Gastrocnemius medialis (tissue), 4 donors: ENCODE results near the gene CD37. TPM values are rescaled to one million over a fixed set of nuclear protein-coding genes. Genes with fewer than 3 reads are reported as not detected.

Experiments used
- ATAC-seq, 2 donors: fragments of 150-250 bp; one replicate each; pipeline ENCODE4 v1.9.1; 2016
- DNase-seq, 2 donors: peaks; one replicate each; pipeline ENCODE4 v3.0.0-alpha.2; 2019
- H3K27ac ChIP-seq, 4 donors: fragments of 200-600 bp; sonication (generic); 1 replicate in 1 of 4; 2 replicates in 3 of 4; pipeline ENCODE4 v1.5.1; 2016 to 2018; ENCODE audit warnings: mild to moderate bottlenecking in 2 of 4, moderate library complexity in 1 of 4
- H3K27me3 ChIP-seq, 3 donors: fragments of 200-600 bp; sonication (generic) in 2 of 3; 1 replicate in 1 of 3; 2 replicates in 2 of 3; pipeline versions ENCODE4 v1.5.1 to v1.6.0; 2016 to 2019; ENCODE audit warnings: mild to moderate bottlenecking in 1 of 3, moderate library complexity in 1 of 3
- H3K36me3 ChIP-seq, 2 donors: fragments of 200-600 bp; sonication (generic) in 1 of 2; one replicate each; pipeline ENCODE4 v1.5.1; 2017 to 2018
- H3K4me1 ChIP-seq, 2 donors: fragments of 200-600 bp; sonication (generic) in 1 of 2; one replicate each; pipeline ENCODE4 v1.5.1; 2016 to 2017; ENCODE audit warnings: mild to moderate bottlenecking in 2 of 2
- H3K4me3 ChIP-seq, 4 donors: fragments of 200-600 bp; sonication (generic) in 3 of 4; 1 replicate in 1 of 4; 2 replicates in 3 of 4; pipeline ENCODE4 v1.5.1; 2016 to 2019; ENCODE audit warnings: mild to moderate bottlenecking in 2 of 4
- H3K9me3 ChIP-seq, 3 donors: fragments of 200-600 bp; sonication (generic) in 2 of 3; 1 replicate in 1 of 3; 2 replicates in 2 of 3; pipeline ENCODE4 v1.5.1; 2016 to 2019
- CTCF ChIP-seq, 5 experiments: fragments of 450-650 bp in 3 of 5; fragments of 200-600 bp in 2 of 5; sonication (generic) in 2 of 5; IDR thresholded peaks in 4 of 5; conservative IDR thresholded peaks in 1 of 5; 1 replicate in 4 of 5; 2 replicates in 1 of 5; pipeline ENCODE4 v1.5.1; 2016 to 2019; ENCODE audit warnings: antibody characterized with exemption in 5 of 5, mild to moderate bottlenecking in 3 of 5, moderate library complexity in 3 of 5
- POLR2A ChIP-seq, 2 donors: fragments of 450-650 bp; IDR thresholded peaks; one replicate each; pipeline ENCODE4 v1.6.1; 2017; ENCODE audit warnings: antibody characterized with exemption in 2 of 2, mild to moderate bottlenecking in 2 of 2, moderate library complexity in 2 of 2
- in situ Hi-C, 4 donors: fragments of 200-750 bp; cut with MboI; loops; one replicate each; pipeline versions ENCODE4 v1.15.0 to v1.8.0; 2017; ENCODE audit warnings: low sequenced_read_pairs in 4 of 4
- intact Hi-C: fragments of 100-400 bp; cut with DNase I; formaldehyde crosslinking; loops from one replicate; pipeline ENCODE4 v1.15.1; 2023; ENCODE audit warnings: low total_unique reads
- total RNA-seq, 4 donors: library from RNA; depleted of rRNA; stranded (reverse); fragments of >200 nt; gene quantifications; one replicate each; pipeline versions ENCODE4 v1.1.0 to v1.2.3, GENCODE V29; 2016

The CD37 gene
- total RNA-seq, 4 donors from 2014 or later: 1.6 to 8.5 (median 2.3) TPM

GRCh38 chr19:49338023-49338677 is 2.9 kb downstream of the CD37 start:
- in situ Hi-C loops (no loop called here), intact Hi-C loops (loop anchor here (5.0 kb wide), 1 partner anchor 211 kb away; no protein-coding TSS in a partner anchor)
- no peaks in the 10 kb centered on the region for H3K36me3 ChIP-seq
- H3K9me3 ChIP-seq: no peaks in the 10 kb centered on the region
- H3K4me1 ChIP-seq: peaks cover 0 to 13% of the 10 kb centered on the region in 2 donors
- ATAC-seq: no peak
- H3K4me3 ChIP-seq: peak overlapping the region in 1 of 4 donors; percentile 48
- no peak for DNase-seq
- no peak overlapping the region for H3K27ac ChIP-seq
- H3K27me3 ChIP-seq: peaks cover 0 to 21% (median 17%) of the 10 kb centered on the region in 3 donors
- TF ChIP-seq POLR2A (IDR thresholded peaks at IDR 0.05) (no peak), CTCF (IDR thresholded peaks at IDR 0.05 in 4 of 5, conservative IDR thresholded peaks at IDR 0.05 in 1 of 5) (no peak)

GRCh38 chr19:49338691-49339300 is 3.6 kb downstream of the CD37 start:
- Histone ChIP-seq H3K4me3 (peak overlapping the region; percentile 45 to 53 (median 50)), H3K27me3 (peaks cover 0 to 21% (median 17%) of the 10 kb centered on the region in 3 donors), H3K27ac (peak overlapping the region; percentile 45 to 76 (median 58)), H3K36me3 (no peaks in the 10 kb centered on the region), H3K9me3 (no peaks in the 10 kb centered on the region), H3K4me1 (peaks cover 0 to 13% of the 10 kb centered on the region in 2 donors)
- intact Hi-C loops: loop anchor here (5.0 kb wide), 1 partner anchor 211 kb away; no protein-coding TSS in a partner anchor
- TF ChIP-seq CTCF (IDR thresholded peaks at IDR 0.05 in 4 of 5, conservative IDR thresholded peaks at IDR 0.05 in 1 of 5) (no peak), POLR2A (IDR thresholded peaks at IDR 0.05) (no peak)
- DNase-seq: peak in 1 of 2 donors; percentile 46
- in situ Hi-C loops: no loop called here
- ATAC-seq: peak; percentile 52 to 63

- H3K27ac ChIP-seq: peak overlapping the region; percentile 45 to 79 (median 72)
- in situ Hi-C loops: no loop called here
- no peaks in the 10 kb centered on the region for H3K9me3 ChIP-seq
- ATAC-seq (peak; percentile 92 to 93), DNase-seq (peak; percentile 63 to 78)
- TF ChIP-seq CTCF (IDR thresholded peaks at IDR 0.05 in 4 of 5, conservative IDR thresholded peaks at IDR 0.05 in 1 of 5) (no peak), POLR2A (IDR thresholded peaks at IDR 0.05) (peak in 1 of 2 donors; percentile 6)
- intact Hi-C loops: loop anchor here (5.0 kb wide), 1 partner anchor 212 kb away; no protein-coding TSS in a partner anchor
- H3K4me3 ChIP-seq: peak overlapping the region; percentile 45 to 53 (median 50)
- peaks cover 0 to 13% of the 10 kb centered on the region in 2 donors for H3K4me1 ChIP-seq
- H3K27me3 ChIP-seq: peaks cover 0 to 21% (median 17%) of the 10 kb centered on the region in 3 donors
- no peaks in the 10 kb centered on the region for H3K36me3 ChIP-seq
Measured at GRCh38 chr19:49339301-49340068, 4.3 kb downstream of the CD37 start.

GRCh38 chr19:49340069-49340864 is 5.1 kb downstream of the CD37 start:
- Histone ChIP-seq H3K4me1 (peaks cover 0 to 13% of the 10 kb centered on the region in 2 donors), H3K9me3 (no peaks in the 10 kb centered on the region), H3K36me3 (no peaks in the 10 kb centered on the region), H3K27ac (peak overlapping the region; percentile 45 to 79 (median 72)), H3K4me3 (peak overlapping the region; percentile 45 to 53 (median 50)), H3K27me3 (peaks cover 0 to 21% (median 17%) of the 10 kb centered on the region in 3 donors)
- ATAC-seq: peak; percentile 28 to 34
- DNase-seq: peak in 1 of 2 donors; percentile 44
- TF ChIP-seq CTCF (IDR thresholded peaks at IDR 0.05 in 4 of 5, conservative IDR thresholded peaks at IDR 0.05 in 1 of 5): no peak
- TF ChIP-seq POLR2A (IDR thresholded peaks at IDR 0.05): no peak
- in situ Hi-C loops: no loop called here
- intact Hi-C loops: no loop called here
